ENCODE results near the gene FNDC3B. TPM values are rescaled to one million over a fixed set of nuclear protein-coding genes. Genes with fewer than 3 reads are reported as not detected.
A peak's percentile ranks its signal among the peaks of the same experiment; 100 is the strongest.

FNDC3B gene
- total and polyA plus RNA-seq, 5 donors from 2014 or later, result 6.8 to 31.8 (median 11.7) TPM

GRCh38 chr3:172101107-172101506 lies 61.7 kb downstream of the FNDC3B start:
- Mint-ChIP-seq H3K36me3 (peaks cover 4% of the 10 kb centered on the region), H3K27ac (peak overlapping the region in 2 of 3 donors; percentile 68 to 93), H3K9me3 (no peaks in the 10 kb centered on the region), H3K4me1 (peaks cover 32 to 87% (median 49%) of the 10 kb centered on the region in 4 donors), H3K27me3 (no peaks in the 10 kb centered on the region), H3K4me3 (peak overlapping the region in 3 of 4 donors; percentile 22 to 62 (median 41))
- ATAC-seq (ENCODE audit: low read depth in 2 of 2) (no peak), DNase-seq (peak in 2 of 3 donors; percentile 32 to 71)
- Histone ChIP-seq H3K27me3 (ENCODE audit: control insufficient read depth, insufficient read depth, low read length) (no peaks in the 10 kb centered on the region), H3K9me3 (ENCODE audit: control insufficient read depth in 2 of 2, low read length in 2 of 2) (no peaks in the 10 kb centered on the region), H3K27ac (ENCODE audit: insufficient read depth, low read length, poor library complexity, severe bottlenecking) (peak overlapping the region; percentile 17), H3K4me3 (ENCODE audit: low read depth, low read length) (peak overlapping the region; percentile 16), H3K36me3 (ENCODE audit: control insufficient read depth, insufficient read depth, low read length) (no peaks in the 10 kb centered on the region), H3K4me1 (ENCODE audit: control insufficient read depth, insufficient read depth, low read length, poor library complexity, severe bottlenecking) (peaks cover 64% of the 10 kb centered on the region)

- peak overlapping the region; percentile 70 for H3K4me3 ChIP-seq (ENCODE audit: low read depth, low read length)
- H3K9me3 Mint-ChIP-seq, result no peaks in the 10 kb centered on the region
Measured at GRCh38 chr3:172102123-172102882, 62.9 kb downstream of the FNDC3B start.

GRCh38 chr3:172102883-172103310 lies 63.5 kb downstream of the FNDC3B start:
- peaks cover 4% of the 10 kb centered on the region for H3K36me3 Mint-ChIP-seq
- ATAC-seq (ENCODE audit: low read depth in 2 of 2) (no peak), DNase-seq (no peak)
- no peaks in the 10 kb centered on the region for H3K27me3 Mint-ChIP-seq
- no peaks in the 10 kb centered on the region for H3K9me3 ChIP-seq (ENCODE audit: control insufficient read depth in 2 of 2, low read length in 2 of 2)
- H3K9me3 Mint-ChIP-seq, result no peaks in the 10 kb centered on the region
- peaks cover 81% of the 10 kb centered on the region for H3K4me1 ChIP-seq (ENCODE audit: control insufficient read depth, insufficient read depth, low read length, poor library complexity, severe bottlenecking)
- H3K27me3 ChIP-seq (ENCODE audit: control insufficient read depth, insufficient read depth, low read length), result no peaks in the 10 kb centered on the region
- peak overlapping the region; percentile 70 for H3K4me3 ChIP-seq (ENCODE audit: low read depth, low read length)
- H3K36me3 ChIP-seq (ENCODE audit: control insufficient read depth, insufficient read depth, low read length), result no peaks in the 10 kb centered on the region
- peaks cover 34 to 93% (median 56%) of the 10 kb centered on the region in 4 donors for H3K4me1 Mint-ChIP-seq
- peak overlapping the region; percentile 74 to 93 (median 81) for H3K27ac Mint-ChIP-seq
- H3K4me3 Mint-ChIP-seq, result peak overlapping the region; percentile 31 to 76 (median 62)
- peak overlapping the region; percentile 68 for H3K27ac ChIP-seq (ENCODE audit: insufficient read depth, low read length, poor library complexity, severe bottlenecking)

More at GRCh38 chr3:172102123-172102882, 62.9 kb downstream of the FNDC3B start:
- no peaks in the 10 kb centered on the region for H3K36me3 ChIP-seq (ENCODE audit: control insufficient read depth, insufficient read depth, low read length)
- H3K4me3 Mint-ChIP-seq, result peak overlapping the region; percentile 31 to 76 (median 62)
- no peaks in the 10 kb centered on the region for H3K27me3 ChIP-seq (ENCODE audit: control insufficient read depth, insufficient read depth, low read length)
- peak; percentile 11 to 83 (median 50) for DNase-seq
- ATAC-seq (ENCODE audit: low read depth in 2 of 2), result peak; percentile 76 to 79
- peaks cover 76% of the 10 kb centered on the region for H3K4me1 ChIP-seq (ENCODE audit: control insufficient read depth, insufficient read depth, low read length, poor library complexity, severe bottlenecking)
- H3K27ac ChIP-seq (ENCODE audit: insufficient read depth, low read length, poor library complexity, severe bottlenecking), result peak overlapping the region; percentile 68
- H3K4me1 Mint-ChIP-seq, result peaks cover 29 to 90% (median 53%) of the 10 kb centered on the region in 4 donors
- H3K27me3 Mint-ChIP-seq, result no peaks in the 10 kb centered on the region
- H3K27ac Mint-ChIP-seq, result peak overlapping the region; percentile 74 to 93 (median 81)
- H3K9me3 ChIP-seq (ENCODE audit: control insufficient read depth in 2 of 2, low read length in 2 of 2), result no peaks in the 10 kb centered on the region
- H3K36me3 Mint-ChIP-seq, result peaks cover 4% of the 10 kb centered on the region

GRCh38 chr3:172103724-172104123 lies 64.3 kb downstream of the FNDC3B start:
- H3K4me1 ChIP-seq (ENCODE audit: control insufficient read depth, insufficient read depth, low read length, poor library complexity, severe bottlenecking), result peaks cover 83% of the 10 kb centered on the region
- H3K27ac ChIP-seq (ENCODE audit: insufficient read depth, low read length, poor library complexity, severe bottlenecking), result peak overlapping the region; percentile 68
- H3K27me3 ChIP-seq (ENCODE audit: control insufficient read depth, insufficient read depth, low read length), result no peaks in the 10 kb centered on the region
- H3K4me3 ChIP-seq (ENCODE audit: low read depth, low read length), result no peak overlapping the region
- no peaks in the 10 kb centered on the region for H3K36me3 ChIP-seq (ENCODE audit: control insufficient read depth, insufficient read depth, low read length)
- ATAC-seq (ENCODE audit: low read depth in 2 of 2), result no peak
- Mint-ChIP-seq H3K4me3 (peak overlapping the region in 1 of 4 donors; percentile 33), H3K27me3 (no peaks in the 10 kb centered on the region), H3K9me3 (no peaks in the 10 kb centered on the region), H3K4me1 (peaks cover 34 to 95% (median 60%) of the 10 kb centered on the region in 4 donors), H3K36me3 (no peaks in the 10 kb centered on the region), H3K27ac (peak overlapping the region; percentile 67 to 93 (median 80))
- no peak for DNase-seq
- H3K9me3 ChIP-seq (ENCODE audit: control insufficient read depth in 2 of 2, low read length in 2 of 2), result no peaks in the 10 kb centered on the region

GRCh38 chr3:172104471-172105072 lies 65.2 kb downstream of the FNDC3B start:
- Histone ChIP-seq H3K4me1 (ENCODE audit: control insufficient read depth, insufficient read depth, low read length, poor library complexity, severe bottlenecking) (peaks cover 85% of the 10 kb centered on the region), H3K9me3 (ENCODE audit: control insufficient read depth in 2 of 2, low read length in 2 of 2) (no peaks in the 10 kb centered on the region), H3K27me3 (ENCODE audit: control insufficient read depth, insufficient read depth, low read length) (no peaks in the 10 kb centered on the region), H3K36me3 (ENCODE audit: control insufficient read depth, insufficient read depth, low read length) (no peaks in the 10 kb centered on the region), H3K4me3 (ENCODE audit: low read depth, low read length) (peak overlapping the region; percentile 4), H3K27ac (ENCODE audit: insufficient read depth, low read length, poor library complexity, severe bottlenecking) (peak overlapping the region; percentile 68)
- Mint-ChIP-seq H3K4me1 (peaks cover 28 to 94% (median 61%) of the 10 kb centered on the region in 4 donors), H3K9me3 (no peaks in the 10 kb centered on the region), H3K27me3 (no peaks in the 10 kb centered on the region), H3K36me3 (no peaks in the 10 kb centered on the region), H3K4me3 (peak overlapping the region in 3 of 4 donors; percentile 3 to 20 (median 8)), H3K27ac (peak overlapping the region; percentile 80 to 93 (median 84))
- ATAC-seq (ENCODE audit: low read depth in 2 of 2), result no peak
- DNase-seq, result no peak

- Mint-ChIP-seq H3K36me3 (no peaks in the 10 kb centered on the region), H3K27ac (peak overlapping the region; percentile 84 to 93 (median 92)), H3K27me3 (no peaks in the 10 kb centered on the region), H3K9me3 (no peaks in the 10 kb centered on the region), H3K4me1 (peaks cover 25 to 93% (median 63%) of the 10 kb centered on the region in 4 donors), H3K4me3 (peak overlapping the region; percentile 70 to 84 (median 82))
- Histone ChIP-seq H3K27me3 (ENCODE audit: control insufficient read depth, insufficient read depth, low read length) (no peaks in the 10 kb centered on the region), H3K9me3 (ENCODE audit: control insufficient read depth in 2 of 2, low read length in 2 of 2) (no peaks in the 10 kb centered on the region), H3K36me3 (ENCODE audit: control insufficient read depth, insufficient read depth, low read length) (no peaks in the 10 kb centered on the region), H3K4me1 (ENCODE audit: control insufficient read depth, insufficient read depth, low read length, poor library complexity, severe bottlenecking) (peaks cover 74% of the 10 kb centered on the region), H3K4me3 (ENCODE audit: low read depth, low read length) (peak overlapping the region; percentile 68), H3K27ac (ENCODE audit: insufficient read depth, low read length, poor library complexity, severe bottlenecking) (peak overlapping the region; percentile 74)
- DNase-seq, result no peak
- ATAC-seq (ENCODE audit: low read depth in 2 of 2), result no peak
Measured at GRCh38 chr3:172106037-172106954, 66.9 kb downstream of the FNDC3B start.

- Mint-ChIP-seq H3K36me3 (no peaks in the 10 kb centered on the region), H3K4me1 (peaks cover 27 to 86% (median 63%) of the 10 kb centered on the region in 4 donors), H3K9me3 (no peaks in the 10 kb centered on the region), H3K27ac (peak overlapping the region; percentile 84 to 93 (median 92)), H3K27me3 (no peaks in the 10 kb centered on the region), H3K4me3 (peak overlapping the region; percentile 70 to 84 (median 82))
- Histone ChIP-seq H3K27me3 (ENCODE audit: control insufficient read depth, insufficient read depth, low read length) (no peaks in the 10 kb centered on the region), H3K36me3 (ENCODE audit: control insufficient read depth, insufficient read depth, low read length) (no peaks in the 10 kb centered on the region), H3K27ac (ENCODE audit: insufficient read depth, low read length, poor library complexity, severe bottlenecking) (peak overlapping the region; percentile 74), H3K4me1 (ENCODE audit: control insufficient read depth, insufficient read depth, low read length, poor library complexity, severe bottlenecking) (peaks cover 68% of the 10 kb centered on the region), H3K4me3 (ENCODE audit: low read depth, low read length) (peak overlapping the region; percentile 68), H3K9me3 (ENCODE audit: control insufficient read depth in 2 of 2, low read length in 2 of 2) (no peaks in the 10 kb centered on the region)
- peak; percentile 32 to 50 for ATAC-seq (ENCODE audit: low read depth in 2 of 2)
- DNase-seq, result peak; percentile 34 to 95 (median 78)
Measured at GRCh38 chr3:172106989-172107388, 67.6 kb downstream of the FNDC3B start.
